Measurements from ENCODE around the gene CMSS1.

The CMSS1 gene

DNA sequence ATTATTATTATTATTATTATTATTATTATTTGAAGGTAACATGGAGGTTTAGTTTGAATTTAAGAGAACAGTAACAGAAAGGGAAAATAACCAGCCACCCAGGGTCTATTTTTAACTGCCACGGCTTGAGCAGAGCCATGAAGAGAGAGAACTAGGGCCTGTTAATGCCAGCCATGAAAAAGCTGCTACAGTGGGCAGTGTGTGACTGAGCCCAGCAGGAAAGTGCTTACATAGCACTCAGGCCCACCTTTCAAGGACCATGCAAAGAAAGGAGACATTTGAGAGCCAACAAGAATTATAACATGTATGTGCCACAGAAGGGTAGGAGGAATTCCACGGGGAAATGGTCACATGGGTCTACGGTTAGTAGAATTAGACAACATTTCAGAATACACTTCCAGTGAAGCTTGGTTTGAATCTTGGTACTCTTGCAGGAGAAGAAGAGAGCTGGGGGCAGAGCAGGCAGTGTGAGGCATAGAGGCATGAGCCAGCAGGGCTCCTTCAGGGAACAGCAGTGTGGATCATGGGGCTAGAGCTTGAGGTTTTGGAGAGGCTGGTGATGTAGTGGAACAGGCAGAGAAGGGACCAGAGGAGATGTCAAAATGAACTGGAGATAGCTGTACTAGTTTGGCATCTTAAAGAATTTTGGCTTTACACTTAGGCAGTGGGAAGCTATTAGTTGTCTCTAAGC is 140.7 kb downstream of the CMSS1 start:
- H3K9ac ChIP-seq (ENCODE audit: low read depth, low read length), result no peak overlapping the region
- H3K9me3 ChIP-seq (ENCODE audit: control insufficient read depth, insufficient read depth, low read length), result no peaks in the 10 kb centered on the region
- H3K4me1 ChIP-seq (ENCODE audit: insufficient read depth, low read length), result no peaks in the 10 kb centered on the region; the same call in 1 of the 2 replicates
- H3K36me3 ChIP-seq (ENCODE audit: insufficient read depth, low read length), result no peaks in the 10 kb centered on the region

- H3K36me3 ChIP-seq (ENCODE audit: insufficient read depth, low read length), result no peaks in the 10 kb centered on the region
- no peaks in the 10 kb centered on the region for H3K9me3 ChIP-seq (ENCODE audit: control insufficient read depth, insufficient read depth, low read length)
- H3K9ac ChIP-seq (ENCODE audit: low read depth, low read length), result no peak overlapping the region
- no peaks in the 10 kb centered on the region; the same call in 1 of the 2 replicates for H3K4me1 ChIP-seq (ENCODE audit: insufficient read depth, low read length)
Measured at GRCh38 chr3:99960123-99960878, 142.6 kb downstream of the CMSS1 start.

DNA sequence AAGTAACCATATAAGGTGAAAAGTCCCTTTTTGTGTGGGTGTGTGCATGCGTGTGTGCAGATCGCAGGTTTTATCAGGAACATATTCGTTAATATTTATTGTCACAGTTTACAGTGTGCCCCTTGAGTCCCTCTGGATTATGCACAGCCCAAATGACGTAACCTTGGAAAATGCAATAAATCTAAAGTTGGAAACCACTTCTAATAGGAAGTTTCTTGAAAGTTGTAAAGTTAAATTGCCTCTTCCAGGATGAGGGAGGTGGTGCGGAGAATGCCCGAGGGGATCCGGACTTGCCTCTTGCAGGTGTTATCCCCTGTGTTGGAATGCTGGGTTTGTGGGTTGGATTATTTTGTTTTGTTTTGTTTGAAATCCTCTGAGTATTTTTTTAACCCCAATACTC is 143.3 kb downstream of the CMSS1 start:
- no peaks in the 10 kb centered on the region for H3K36me3 ChIP-seq (ENCODE audit: insufficient read depth, low read length)
- no peaks in the 10 kb centered on the region for H3K9me3 ChIP-seq (ENCODE audit: control insufficient read depth, insufficient read depth, low read length)
- no peaks in the 10 kb centered on the region; the same call in 1 of the 2 replicates for H3K4me1 ChIP-seq (ENCODE audit: insufficient read depth, low read length)
- H3K9ac ChIP-seq (ENCODE audit: low read depth, low read length), result no peak overlapping the region

GRCh38 chr3:99961756-99962515 is 144.3 kb downstream of the CMSS1 start:
- H3K4me1 ChIP-seq (ENCODE audit: insufficient read depth, low read length), result no peaks in the 10 kb centered on the region; the same call in 1 of the 2 replicates
- H3K36me3 ChIP-seq (ENCODE audit: insufficient read depth, low read length), result no peaks in the 10 kb centered on the region
- H3K9ac ChIP-seq (ENCODE audit: low read depth, low read length), result no peak overlapping the region
- no peaks in the 10 kb centered on the region for H3K9me3 ChIP-seq (ENCODE audit: control insufficient read depth, insufficient read depth, low read length)

DNA sequence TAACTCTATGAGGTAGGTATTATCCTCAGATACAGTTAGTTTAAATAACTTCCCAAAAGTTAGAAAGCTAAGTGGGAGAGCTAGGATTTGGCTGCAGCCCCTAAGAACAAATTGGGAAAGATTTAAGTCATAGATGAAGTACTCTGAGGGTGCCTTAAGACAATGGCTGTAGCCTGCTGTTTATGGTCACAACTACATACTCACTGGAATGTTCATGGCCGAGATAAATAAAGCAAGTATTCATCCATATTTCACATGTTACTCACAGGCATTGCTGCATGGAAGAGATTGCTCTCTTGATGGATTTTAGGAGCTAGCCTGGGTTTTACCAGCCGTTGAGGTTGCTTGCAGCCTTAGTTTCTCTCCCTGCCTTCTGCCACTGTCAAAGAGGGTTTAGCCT is 145.0 kb downstream of the CMSS1 start:
- no peaks in the 10 kb centered on the region for H3K36me3 ChIP-seq (ENCODE audit: insufficient read depth, low read length)
- no peaks in the 10 kb centered on the region for H3K9me3 ChIP-seq (ENCODE audit: control insufficient read depth, insufficient read depth, low read length)
- H3K4me1 ChIP-seq (ENCODE audit: insufficient read depth, low read length), result no peaks in the 10 kb centered on the region; the same call in 1 of the 2 replicates
- no peak overlapping the region for H3K9ac ChIP-seq (ENCODE audit: low read depth, low read length)

DNA sequence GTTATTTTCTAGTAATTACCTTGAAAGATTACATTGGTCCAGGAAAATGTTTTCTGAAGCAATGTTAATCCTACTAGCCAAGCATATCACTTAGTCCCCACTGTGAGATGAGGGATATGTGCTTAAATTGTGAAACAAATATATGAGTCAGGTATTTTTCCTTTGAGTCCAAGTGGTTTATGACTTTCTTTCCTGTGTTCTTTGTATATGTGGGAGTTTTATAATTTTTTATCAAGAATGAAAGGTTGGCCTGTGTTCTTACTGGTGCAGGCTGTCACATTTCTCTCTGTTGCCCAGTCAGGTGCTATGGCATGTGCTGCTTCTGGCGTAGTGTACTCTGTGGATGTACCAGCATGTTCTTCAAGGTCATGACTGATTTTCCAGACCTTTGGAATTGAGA is 147.4 kb downstream of the CMSS1 start:
- Histone ChIP-seq H3K9me3 (ENCODE audit: control insufficient read depth, insufficient read depth, low read length) (no peaks in the 10 kb centered on the region), H3K36me3 (ENCODE audit: insufficient read depth, low read length) (no peaks in the 10 kb centered on the region), H3K4me1 (ENCODE audit: insufficient read depth, low read length) (no peaks in the 10 kb centered on the region; the same call in 1 of the 2 replicates), H3K9ac (ENCODE audit: low read depth, low read length) (no peak overlapping the region)

- no peaks in the 10 kb centered on the region; the same call in 1 of the 2 replicates for H3K4me1 ChIP-seq (ENCODE audit: insufficient read depth, low read length)
- no peak overlapping the region for H3K9ac ChIP-seq (ENCODE audit: low read depth, low read length)
- H3K36me3 ChIP-seq (ENCODE audit: insufficient read depth, low read length), result no peaks in the 10 kb centered on the region
- H3K9me3 ChIP-seq (ENCODE audit: control insufficient read depth, insufficient read depth, low read length), result no peaks in the 10 kb centered on the region
Measured at GRCh38 chr3:99965681-99966408, 148.2 kb downstream of the CMSS1 start.

- H3K4me1 ChIP-seq (ENCODE audit: insufficient read depth, low read length), result no peaks in the 10 kb centered on the region
- H3K36me3 ChIP-seq (ENCODE audit: insufficient read depth, low read length), result no peaks in the 10 kb centered on the region
- H3K9ac ChIP-seq (ENCODE audit: low read depth, low read length), result no peak overlapping the region
- no peaks in the 10 kb centered on the region for H3K9me3 ChIP-seq (ENCODE audit: control insufficient read depth, insufficient read depth, low read length)
Measured at GRCh38 chr3:99966662-99967416, 149.2 kb downstream of the CMSS1 start.

DNA sequence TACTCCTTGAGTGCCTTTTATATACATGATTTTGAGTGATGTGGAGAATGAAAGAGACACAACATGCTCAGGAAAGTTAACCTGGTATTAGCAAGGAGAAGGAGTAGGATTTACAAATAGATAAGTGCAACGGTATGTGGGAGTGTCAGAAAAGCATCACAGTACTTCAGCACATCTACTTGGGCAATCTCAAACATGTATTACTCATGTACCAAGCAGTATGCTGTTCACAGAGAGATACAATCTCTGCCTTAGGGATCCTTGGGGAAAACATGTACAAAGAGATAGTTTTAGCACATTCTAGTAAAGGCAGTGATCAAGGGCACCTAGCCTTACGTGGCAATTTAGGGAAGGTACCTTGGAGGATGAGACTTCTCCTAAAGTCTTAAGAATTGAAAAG is 150.1 kb downstream of the CMSS1 start:
- no peaks in the 10 kb centered on the region for H3K4me1 ChIP-seq (ENCODE audit: insufficient read depth, low read length)

DNA sequence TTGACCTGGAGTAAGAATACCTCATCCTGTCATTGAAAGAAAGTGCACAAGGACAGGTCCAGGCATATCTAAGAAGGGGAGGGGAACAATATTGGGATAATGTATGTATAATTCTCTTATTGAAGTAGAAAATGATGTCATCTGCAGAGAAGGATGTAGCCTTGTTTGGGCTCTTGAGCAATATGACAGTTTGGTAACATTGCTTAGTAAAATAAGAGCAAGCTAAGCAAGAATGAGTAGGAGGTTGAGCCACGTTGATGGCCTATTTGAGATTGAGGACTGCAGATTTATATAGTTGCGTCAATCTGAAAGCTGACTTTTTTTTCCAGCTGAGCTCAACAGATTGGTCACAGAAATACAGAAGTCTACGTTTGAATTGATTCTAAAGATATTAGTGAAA is 151.5 kb downstream of the CMSS1 start:
- Histone ChIP-seq H3K4me1 (ENCODE audit: insufficient read depth, low read length) (no peaks in the 10 kb centered on the region), H3K36me3 (ENCODE audit: insufficient read depth, low read length) (no peaks in the 10 kb centered on the region), H3K9ac (ENCODE audit: low read depth, low read length) (no peak overlapping the region), H3K9me3 (ENCODE audit: control insufficient read depth, insufficient read depth, low read length) (no peaks in the 10 kb centered on the region)

More for the DNA sequence above, 150.1 kb downstream of the CMSS1 start:
- Histone ChIP-seq H3K9ac (ENCODE audit: low read depth, low read length) (no peak overlapping the region), H3K36me3 (ENCODE audit: insufficient read depth, low read length) (no peaks in the 10 kb centered on the region), H3K9me3 (ENCODE audit: control insufficient read depth, insufficient read depth, low read length) (no peaks in the 10 kb centered on the region)

GRCh38 chr3:99970198-99970597 is 152.5 kb downstream of the CMSS1 start:
- H3K9ac ChIP-seq (ENCODE audit: low read depth, low read length), result no peak overlapping the region
- H3K36me3 ChIP-seq (ENCODE audit: insufficient read depth, low read length), result no peaks in the 10 kb centered on the region
- H3K4me1 ChIP-seq (ENCODE audit: insufficient read depth, low read length), result no peaks in the 10 kb centered on the region

DNA sequence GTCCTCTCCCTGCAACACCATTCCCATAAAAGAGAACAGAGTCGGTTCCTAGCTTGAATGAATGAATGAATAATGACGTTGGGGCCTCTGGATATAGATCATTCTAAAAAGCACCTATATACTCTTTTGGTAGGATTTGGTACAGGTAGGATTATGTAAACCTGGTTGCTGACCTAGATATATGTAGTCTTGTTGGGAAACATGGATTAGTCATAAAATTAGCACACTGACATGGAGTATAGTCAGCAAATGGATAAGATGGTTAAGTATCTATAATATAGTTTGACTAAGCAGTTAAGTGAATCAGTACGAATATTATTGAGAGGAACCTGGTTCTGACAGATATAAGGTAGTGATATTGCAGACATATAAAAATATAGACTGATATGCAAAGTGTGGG is 154.1 kb downstream of the CMSS1 start:
- no peak overlapping the region for H3K9ac ChIP-seq (ENCODE audit: low read depth, low read length)
- H3K36me3 ChIP-seq (ENCODE audit: insufficient read depth, low read length), result no peaks in the 10 kb centered on the region
- H3K4me1 ChIP-seq (ENCODE audit: insufficient read depth, low read length), result no peaks in the 10 kb centered on the region
- no peaks in the 10 kb centered on the region for H3K9me3 ChIP-seq (ENCODE audit: control insufficient read depth, insufficient read depth, low read length)

More at GRCh38 chr3:99970198-99970597, 152.5 kb downstream of the CMSS1 start:
- H3K9me3 ChIP-seq (ENCODE audit: control insufficient read depth, insufficient read depth, low read length), result no peaks in the 10 kb centered on the region

DNA sequence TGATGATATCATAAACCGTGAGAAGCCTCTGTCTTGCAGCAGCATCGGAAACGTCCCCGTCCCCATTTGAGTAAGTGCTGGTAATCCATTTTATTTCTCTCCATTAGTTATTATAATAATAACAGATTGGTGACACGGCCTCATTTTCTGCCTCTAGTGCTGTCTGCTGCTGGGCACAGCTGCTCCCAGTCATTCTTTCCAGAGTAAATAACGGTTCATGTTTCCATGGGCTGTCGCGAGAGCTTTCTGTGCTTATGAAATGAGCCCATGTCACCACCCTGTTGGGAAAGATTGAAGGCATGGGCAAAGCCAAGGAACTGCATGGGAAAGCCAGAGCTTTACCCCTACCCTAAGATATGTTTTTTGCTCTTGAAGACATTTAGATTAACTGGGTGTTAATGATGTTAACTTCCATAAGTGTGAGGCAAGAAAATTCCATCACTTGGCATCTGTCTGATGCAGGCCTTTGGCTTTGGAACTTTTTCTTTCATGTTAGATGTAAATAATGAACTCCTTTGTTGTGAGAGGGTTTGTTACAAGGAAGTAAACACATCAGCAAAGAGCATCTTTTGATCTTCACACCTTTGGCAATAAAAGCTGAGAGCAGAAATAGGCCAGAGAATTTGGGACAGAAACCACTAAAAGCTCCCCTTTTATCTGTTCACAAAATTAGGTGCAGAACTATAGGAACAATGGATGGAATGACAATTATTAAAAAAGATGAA is 154.9 kb downstream of the CMSS1 start:
- H3K9me3 ChIP-seq (ENCODE audit: control insufficient read depth, insufficient read depth, low read length), result no peaks in the 10 kb centered on the region
- H3K36me3 ChIP-seq (ENCODE audit: insufficient read depth, low read length), result no peaks in the 10 kb centered on the region
- H3K9ac ChIP-seq (ENCODE audit: low read depth, low read length), result no peak overlapping the region
- H3K4me1 ChIP-seq (ENCODE audit: insufficient read depth, low read length), result no peaks in the 10 kb centered on the region

All from ES-I3 (cell line).